Fibroblast of lung (primary cell): ENCODE data around the gene ZNF189. TPM values are rescaled to one million over a fixed set of nuclear protein-coding genes. Genes with fewer than 3 reads are reported as not detected.

Experiments used
- DNase-seq, 2 donors: peaks; one replicate each; pipeline versions ENCODE4 v3.0.0 to v3.0.0-alpha.2; 2010; ENCODE audit warnings: low read depth in 2 of 2
- H2AFZ ChIP-seq: 2 replicates; pipeline ENCODE4 v1.5.1; 2012; ENCODE audit warnings: low read length, control low read depth, inconsistent platforms
- H3K27ac ChIP-seq: 2 replicates; pipeline ENCODE4 v1.5.1; 2011; ENCODE audit warnings: low read length, control low read depth; ENCODE audit not compliant: insufficient read depth
- H3K27me3 ChIP-seq: 2 replicates; pipeline ENCODE4 v1.5.1; 2011; ENCODE audit warnings: mild to moderate bottlenecking, low read length; ENCODE audit not compliant: control insufficient read depth, insufficient read depth
- H3K36me3 ChIP-seq: 2 replicates; pipeline ENCODE4 v1.5.1; 2011; ENCODE audit warnings: low read length; ENCODE audit not compliant: control insufficient read depth, insufficient read depth
- H3K4me1 ChIP-seq: 2 replicates; pipeline ENCODE4 v1.5.1; 2011; ENCODE audit warnings: low read length; ENCODE audit not compliant: control insufficient read depth, insufficient read depth; ENCODE audit errors: extremely low read depth
- H3K4me2 ChIP-seq: 2 replicates; pipeline ENCODE4 v1.5.1; 2011; ENCODE audit warnings: low read length, control low read depth; ENCODE audit not compliant: insufficient read depth; ENCODE audit errors: extremely low read depth
- H3K4me3 ChIP-seq, 4 experiments: fragments of 200-600 bp in 1 of 4; sonication (generic) in 1 of 4; replicated peaks in 1 of 4; 2 replicates each; pipeline ENCODE4 v1.5.1; 2011 to 2016; ENCODE audit warnings: low read length in 4 of 4, low read depth in 3 of 4, mild to moderate bottlenecking in 3 of 4, control low read depth in 2 of 4, inconsistent platforms in 1 of 4, mixed read lengths in 1 of 4; ENCODE audit not compliant: insufficient read depth in 1 of 4; ENCODE audit errors: control extremely low read depth in 1 of 4
- H3K79me2 ChIP-seq: 2 replicates; pipeline ENCODE4 v1.5.1; 2012; ENCODE audit warnings: mild to moderate bottlenecking, low read length, inconsistent platforms; ENCODE audit not compliant: control insufficient read depth, insufficient read depth
- H3K9ac ChIP-seq: 2 replicates; pipeline ENCODE4 v1.5.1; 2011; ENCODE audit warnings: mild to moderate bottlenecking, low read length, control low read depth; ENCODE audit not compliant: insufficient read depth
- H3K9me3 ChIP-seq: 2 replicates; pipeline ENCODE4 v1.5.1; 2012; ENCODE audit warnings: low read depth, low read length; ENCODE audit not compliant: control insufficient read depth, insufficient read depth
- H4K20me1 ChIP-seq: 2 replicates; pipeline ENCODE4 v1.5.1; 2011; ENCODE audit warnings: low read length; ENCODE audit not compliant: control insufficient read depth, insufficient read depth; ENCODE audit errors: extremely low read depth
- CTCF ChIP-seq, 2 donors: IDR thresholded peaks in 1 of 2; conservative IDR thresholded peaks in 1 of 2; 1 replicate in 1 of 2; 2 replicates in 1 of 2; pipeline ENCODE4 v1.5.1; 2011 to 2012; ENCODE audit warnings: low read length in 2 of 2, control low read depth in 1 of 2, inconsistent platforms in 1 of 2, low read depth in 1 of 2, mild to moderate bottlenecking in 1 of 2
- EZH2 ChIP-seq: IDR thresholded peaks from 2 replicates; pipeline ENCODE4 v1.5.1; 2012; ENCODE audit warnings: low read length, control low read depth, mild to moderate bottlenecking; ENCODE audit errors: missing control alignments
- polyA plus RNA-seq, 2 donors: library from polyadenylated mRNA; depleted of rRNA in 1 of 2; stranded (reverse) in 1 of 2; unstranded in 1 of 2; fragments of >200 nt; gene quantifications; 2 replicates each; pipeline ENCODE4 v1.2.1, GENCODE V29; 2011 to 2012; ENCODE audit warnings: missing spikeins in 1 of 2
- total RNA-seq: library from RNA; depleted of rRNA; stranded (reverse); fragments of >200 nt; gene quantifications from 2 replicates; pipeline ENCODE4 v1.2.1, GENCODE V29; 2014

ZNF189 gene
- total and polyA plus RNA-seq, 2 donors (not counting 1 experiment from before 2014, with no cell fraction given), result 8.7 to 21.8 TPM

DNA sequence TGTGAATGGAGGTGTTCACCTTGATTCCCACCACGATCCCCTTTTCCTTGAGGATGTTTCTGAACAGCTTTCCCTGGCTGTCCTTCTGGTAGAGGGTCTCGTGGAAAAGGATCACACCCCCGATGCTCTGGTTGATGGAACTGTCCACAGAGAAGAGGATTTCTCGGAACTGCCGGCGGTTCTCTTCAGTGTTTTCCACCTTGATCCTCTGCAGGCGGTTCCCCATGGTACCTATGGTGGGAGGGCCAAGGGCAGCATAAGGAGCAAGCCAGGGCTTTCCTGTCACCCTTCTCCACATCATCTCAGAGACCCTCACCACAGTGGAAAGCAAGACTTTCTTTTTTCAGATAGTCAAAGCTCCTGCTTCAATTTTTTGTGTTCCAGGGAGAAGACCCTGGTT, 31.1 kb downstream of the ZNF189 start:
- H3K9ac ChIP-seq, result no peak overlapping the region
- no peaks in the 10 kb centered on the region for H3K79me2 ChIP-seq
- H3K4me3 ChIP-seq, result no peak overlapping the region
- H3K4me2 ChIP-seq, result no peak overlapping the region
- no peak for TF ChIP-seq EZH2
- TF ChIP-seq CTCF (conservative IDR thresholded peaks at IDR 0.05 in 1 of 2, IDR thresholded peaks at IDR 0.05 in 1 of 2; ENCODE audit: low read depth in 1 of 2, low read length in 2 of 2), result no peak
- H2AFZ ChIP-seq, result no peak overlapping the region
- no peak overlapping the region for H3K27ac ChIP-seq
- no peaks in the 10 kb centered on the region for H3K36me3 ChIP-seq
- H3K9me3 ChIP-seq, result no peaks in the 10 kb centered on the region
- DNase-seq, result no peak
- H4K20me1 ChIP-seq, result no peaks in the 10 kb centered on the region
- H3K4me1 ChIP-seq, result no peaks in the 10 kb centered on the region
- H3K27me3 ChIP-seq, result no peaks in the 10 kb centered on the region

- Histone ChIP-seq H3K36me3 (no peaks in the 10 kb centered on the region), H3K4me2 (no peak overlapping the region), H3K4me3 (no peak overlapping the region), H3K27me3 (no peaks in the 10 kb centered on the region), H4K20me1 (no peaks in the 10 kb centered on the region), H3K27ac (no peak overlapping the region), H3K9me3 (no peaks in the 10 kb centered on the region), H3K4me1 (no peaks in the 10 kb centered on the region), H3K9ac (no peak overlapping the region), H2AFZ (no peak overlapping the region), H3K79me2 (no peaks in the 10 kb centered on the region)
- TF ChIP-seq CTCF (conservative IDR thresholded peaks at IDR 0.05 in 1 of 2, IDR thresholded peaks at IDR 0.05 in 1 of 2; ENCODE audit: low read depth in 1 of 2, low read length in 2 of 2) (no peak), EZH2 (no peak)
- no peak for DNase-seq
Measured at GRCh38 chr9:101432171-101432570, 33.5 kb downstream of the ZNF189 start.

GRCh38 chr9:101432740-101433139, 34.1 kb downstream of the ZNF189 start:
- TF ChIP-seq EZH2, result no peak
- TF ChIP-seq CTCF (conservative IDR thresholded peaks at IDR 0.05 in 1 of 2, IDR thresholded peaks at IDR 0.05 in 1 of 2; ENCODE audit: low read depth in 1 of 2, low read length in 2 of 2), result no peak
- H3K4me2 ChIP-seq, result no peak overlapping the region
- H3K79me2 ChIP-seq, result no peaks in the 10 kb centered on the region
- no peak for DNase-seq
- H3K9me3 ChIP-seq, result no peaks in the 10 kb centered on the region
- no peaks in the 10 kb centered on the region for H3K36me3 ChIP-seq
- no peaks in the 10 kb centered on the region for H3K4me1 ChIP-seq
- no peaks in the 10 kb centered on the region for H4K20me1 ChIP-seq
- H3K4me3 ChIP-seq, result no peak overlapping the region
- no peaks in the 10 kb centered on the region for H3K27me3 ChIP-seq
- no peak overlapping the region for H2AFZ ChIP-seq
- H3K27ac ChIP-seq, result no peak overlapping the region
- H3K9ac ChIP-seq, result no peak overlapping the region
